ENCODE measurements around the gene UBE2G1.
A peak's percentile ranks its signal among the peaks of the same experiment; 100 is the strongest.
"Not testable (repeated sequence)": the region's sequence is repeated elsewhere in the genome, so short reads cannot be mapped to it uniquely, and the experiment has no call there.

UBE2G1 gene

DNA sequence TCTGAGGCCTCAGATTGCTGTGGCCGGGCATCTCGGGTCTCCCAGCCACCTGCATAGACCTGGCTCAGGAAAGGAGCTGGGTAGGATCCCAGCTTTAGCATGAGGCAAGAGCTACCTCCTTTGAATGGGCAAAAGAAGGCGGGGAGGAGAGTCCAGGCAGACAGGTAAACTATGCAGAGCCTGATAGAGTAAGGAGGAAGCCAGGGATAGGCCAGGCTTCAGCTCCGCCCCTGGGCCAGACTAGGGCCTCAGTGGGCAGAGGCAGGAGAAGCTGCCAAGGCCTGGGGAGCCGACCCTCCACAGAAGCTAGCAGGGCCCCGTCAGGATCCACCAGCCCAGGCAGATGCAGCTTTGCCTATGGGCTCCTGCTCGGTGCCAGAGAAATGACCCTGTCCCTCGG, 22.6 kb upstream of the UBE2G1 start:
- Histone ChIP-seq H3K36me3 (ENCODE audit: control insufficient read depth in 4 of 4, insufficient read depth in 4 of 4, low read length in 3 of 4) (no peaks in the 10 kb centered on the region), H3K4me3 (ENCODE audit: control insufficient read depth in 1 of 7, extremely low read depth in 1 of 7, insufficient read depth in 4 of 7, low read depth in 2 of 7, low read length in 6 of 7) (no peak overlapping the region), H3K27me3 (replicated peaks in 2 of 5; ENCODE audit: control insufficient read depth in 4 of 5, insufficient read depth in 5 of 5, low read length in 4 of 5) (no peaks in the 10 kb centered on the region), H3K27ac (ENCODE audit: insufficient read depth in 1 of 2, low read depth in 1 of 2, low read length in 2 of 2, poor library complexity in 1 of 2, severe bottlenecking in 2 of 2) (no peak overlapping the region), H3K9me3 (ENCODE audit: control extremely low read depth in 1 of 5, control insufficient read depth in 4 of 5, insufficient read depth in 2 of 5, low read depth in 1 of 5, low read length in 4 of 5) (no peaks in the 10 kb centered on the region), H3K4me1 (ENCODE audit: control extremely low read depth in 1 of 4, control insufficient read depth in 4 of 4, insufficient read depth in 4 of 4, low read length in 3 of 4) (no peaks in the 10 kb centered on the region)
- CTCF ChIA-PET: interaction anchor here (0.9 kb wide), 1 partner anchor 12 kb away, joined by 3 read pairs; no protein-coding TSS in a partner anchor
- no peak for DNase-seq
- POLR2A ChIA-PET: no interaction called here
- WGBS (ENCODE audit: insufficient coverage): 91% methylated on average over 7 of the region's 8 CpGs

DNA sequence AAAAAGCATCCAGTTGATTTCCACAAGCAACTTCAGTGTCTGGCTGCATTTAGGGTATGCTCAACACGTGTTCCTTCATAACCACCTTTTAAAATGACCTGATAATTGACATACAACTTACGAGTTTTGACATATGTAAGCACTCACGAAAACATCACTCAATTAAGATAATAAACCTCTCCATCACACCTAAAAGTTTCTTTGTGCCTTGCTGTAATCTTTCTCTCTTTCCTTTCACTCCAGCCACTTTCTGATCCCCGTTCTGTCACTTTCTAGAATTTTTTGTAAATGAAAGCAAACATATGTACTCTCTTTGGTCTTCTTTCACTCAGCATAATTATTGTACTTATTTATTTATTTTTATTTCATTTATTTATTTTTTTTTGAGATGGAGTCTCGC, 20.7 kb upstream of the UBE2G1 start:
- DNase-seq: no peak
- ChIA-PET POLR2A (no interaction called here), CTCF (no interaction called here)
- H3K27ac ChIP-seq (ENCODE audit: insufficient read depth in 1 of 2, low read depth in 1 of 2, low read length in 2 of 2, poor library complexity in 1 of 2, severe bottlenecking in 2 of 2): no peak overlapping the region
- H3K9me3 ChIP-seq (ENCODE audit: control extremely low read depth in 1 of 5, control insufficient read depth in 4 of 5, insufficient read depth in 2 of 5, low read depth in 1 of 5, low read length in 4 of 5): no peaks in the 10 kb centered on the region
- no peak overlapping the region for H3K4me3 ChIP-seq (ENCODE audit: control insufficient read depth in 1 of 7, extremely low read depth in 1 of 7, insufficient read depth in 4 of 7, low read depth in 2 of 7, low read length in 6 of 7)
- no peaks in the 10 kb centered on the region for H3K36me3 ChIP-seq (ENCODE audit: control insufficient read depth in 4 of 4, insufficient read depth in 4 of 4, low read length in 3 of 4)
- H3K27me3 ChIP-seq (replicated peaks in 2 of 5; ENCODE audit: control insufficient read depth in 4 of 5, insufficient read depth in 5 of 5, low read length in 4 of 5): no peaks in the 10 kb centered on the region
- WGBS (ENCODE audit: insufficient coverage): 100% methylated on average over 2 of the region's 5 CpGs
- no peaks in the 10 kb centered on the region for H3K4me1 ChIP-seq (ENCODE audit: control extremely low read depth in 1 of 4, control insufficient read depth in 4 of 4, insufficient read depth in 4 of 4, low read length in 3 of 4)

DNA sequence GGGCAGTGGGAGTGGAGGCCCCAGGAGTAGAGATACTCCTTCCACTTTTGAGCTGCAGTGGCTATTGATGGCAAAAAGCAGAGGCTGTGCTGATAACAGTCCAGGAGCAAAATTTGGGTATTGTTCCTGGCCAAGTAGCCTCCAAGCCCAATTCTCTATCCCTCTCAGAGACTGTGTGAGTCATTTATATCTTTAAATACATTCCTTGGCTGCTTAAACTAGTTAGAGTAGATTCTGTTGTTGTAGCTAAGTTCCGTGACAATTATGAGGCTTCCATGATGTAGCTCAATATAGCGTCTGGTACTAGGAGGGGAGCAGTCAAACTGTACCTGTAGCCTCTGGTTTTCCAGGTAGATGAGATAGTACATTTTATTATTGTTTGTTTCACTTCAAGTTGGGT, 19.9 kb upstream of the UBE2G1 start:
- no peaks in the 10 kb centered on the region for H3K36me3 ChIP-seq (ENCODE audit: control insufficient read depth in 4 of 4, insufficient read depth in 4 of 4, low read length in 3 of 4)
- DNase-seq: no peak
- 100% methylated on average over 2 of the region's 2 CpGs for WGBS (ENCODE audit: insufficient coverage)
- peaks cover 0 to 5% (median 4%) of the 10 kb centered on the region in 4 experiments for H3K4me1 ChIP-seq (ENCODE audit: control extremely low read depth in 1 of 4, control insufficient read depth in 4 of 4, insufficient read depth in 4 of 4, low read length in 3 of 4)
- no peak overlapping the region for H3K4me3 ChIP-seq (ENCODE audit: control insufficient read depth in 1 of 7, extremely low read depth in 1 of 7, insufficient read depth in 4 of 7, low read depth in 2 of 7, low read length in 6 of 7)
- H3K27ac ChIP-seq (ENCODE audit: insufficient read depth in 1 of 2, low read depth in 1 of 2, low read length in 2 of 2, poor library complexity in 1 of 2, severe bottlenecking in 2 of 2): no peak overlapping the region
- POLR2A ChIA-PET: no interaction called here
- CTCF ChIA-PET: no interaction called here
- H3K9me3 ChIP-seq (ENCODE audit: control extremely low read depth in 1 of 5, control insufficient read depth in 4 of 5, insufficient read depth in 2 of 5, low read depth in 1 of 5, low read length in 4 of 5): no peaks in the 10 kb centered on the region
- H3K27me3 ChIP-seq (replicated peaks in 2 of 5; ENCODE audit: control insufficient read depth in 4 of 5, insufficient read depth in 5 of 5, low read length in 4 of 5): no peaks in the 10 kb centered on the region

DNA sequence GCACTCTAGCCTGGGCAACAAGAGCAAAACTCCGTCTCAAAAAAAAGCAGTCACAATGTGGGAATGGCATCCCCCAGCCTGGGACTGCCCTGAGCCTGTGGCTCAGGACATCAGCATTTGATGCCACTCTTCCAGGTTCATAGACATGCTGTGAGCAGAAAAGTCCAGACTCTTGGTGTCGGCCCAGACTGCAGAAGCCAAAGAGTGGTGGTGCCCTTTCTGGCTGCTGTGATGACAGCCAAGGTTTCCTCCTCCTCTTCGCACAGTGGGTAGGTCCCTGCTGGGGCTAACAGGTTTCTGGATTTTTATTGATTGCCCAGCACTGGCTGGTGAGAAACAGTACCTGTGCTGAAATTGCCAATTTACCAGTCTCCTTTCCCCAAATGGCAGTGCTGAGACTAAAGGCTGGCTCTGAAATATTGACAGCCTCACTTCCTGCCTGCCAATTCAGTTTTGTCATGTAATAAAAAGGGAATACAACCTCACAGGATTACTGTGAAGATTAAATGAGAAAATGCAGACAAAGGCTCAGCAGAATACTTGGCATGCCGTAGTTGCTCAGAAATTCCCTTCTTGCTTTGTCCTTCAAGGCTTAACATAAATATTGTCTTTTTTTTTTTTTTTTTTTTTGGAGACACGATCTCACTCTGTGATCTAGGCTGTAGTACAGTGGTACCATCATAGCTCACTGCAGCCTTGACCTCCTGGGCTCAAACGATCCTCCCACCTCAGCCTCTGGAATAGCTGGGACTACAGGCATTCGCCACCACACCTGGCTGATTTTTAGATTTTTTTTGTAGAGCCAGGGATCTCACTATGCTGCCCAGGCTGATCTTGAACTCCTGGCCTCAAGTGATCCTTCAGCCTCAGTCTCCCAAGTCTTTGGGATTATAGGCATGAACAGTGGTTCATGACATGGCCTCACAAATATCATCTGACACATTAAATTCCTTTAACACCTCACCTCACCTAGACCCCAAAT, 15.5 kb upstream of the UBE2G1 start:
- POLR2A ChIA-PET: no interaction called here

DNA sequence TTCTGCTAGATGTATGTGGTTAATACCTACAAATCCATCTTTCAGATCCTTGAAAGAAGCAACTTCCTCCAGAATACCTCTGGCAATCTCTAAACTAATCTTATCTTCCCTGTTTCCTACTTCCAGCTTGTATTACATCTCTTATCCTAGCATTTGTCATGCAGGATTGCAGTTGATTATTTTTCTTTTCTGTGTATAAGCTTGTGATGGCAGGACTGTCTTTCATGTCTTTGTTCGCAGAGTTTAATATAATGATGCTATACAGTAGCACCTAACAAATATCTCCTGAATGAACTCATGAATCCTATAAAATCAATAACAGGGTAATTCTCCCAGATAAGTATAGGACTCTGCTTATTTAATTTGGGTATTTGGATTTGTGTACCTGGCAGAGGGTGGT, 12.2 kb upstream of the UBE2G1 start:
- H3K27me3 ChIP-seq (replicated peaks in 2 of 5; ENCODE audit: control insufficient read depth in 4 of 5, insufficient read depth in 5 of 5, low read length in 4 of 5): no peaks in the 10 kb centered on the region
- DNase-seq: no peak
- H3K36me3 ChIP-seq (ENCODE audit: control insufficient read depth in 4 of 4, insufficient read depth in 4 of 4, low read length in 3 of 4): no peaks in the 10 kb centered on the region
- H3K4me1 ChIP-seq (ENCODE audit: control extremely low read depth in 1 of 4, control insufficient read depth in 4 of 4, insufficient read depth in 4 of 4, low read length in 3 of 4): peaks cover 0 to 23% (median 9%) of the 10 kb centered on the region in 4 experiments
- WGBS (ENCODE audit: insufficient coverage): no CpG with 5 or more reads among the region's 1 CpG
- H3K4me3 ChIP-seq (ENCODE audit: control insufficient read depth in 1 of 7, extremely low read depth in 1 of 7, insufficient read depth in 4 of 7, low read depth in 2 of 7, low read length in 6 of 7): no peak overlapping the region
- H3K9me3 ChIP-seq (ENCODE audit: control extremely low read depth in 1 of 5, control insufficient read depth in 4 of 5, insufficient read depth in 2 of 5, low read depth in 1 of 5, low read length in 4 of 5): no peaks in the 10 kb centered on the region
- no peak overlapping the region for H3K27ac ChIP-seq (ENCODE audit: insufficient read depth in 1 of 2, low read depth in 1 of 2, low read length in 2 of 2, poor library complexity in 1 of 2, severe bottlenecking in 2 of 2)
- ChIA-PET POLR2A (no interaction called here), CTCF (interaction anchor here (0.6 to 1.2 kb wide), 2 partner anchors 27 to 369 kb away, joined by 3 read pairs; no protein-coding TSS in a partner anchor)

More for the DNA sequence above, 15.5 kb upstream of the UBE2G1 start:
- Histone ChIP-seq H3K27ac (ENCODE audit: insufficient read depth in 1 of 2, low read depth in 1 of 2, low read length in 2 of 2, poor library complexity in 1 of 2, severe bottlenecking in 2 of 2) (no peak overlapping the region), H3K4me3 (ENCODE audit: control insufficient read depth in 1 of 7, extremely low read depth in 1 of 7, insufficient read depth in 4 of 7, low read depth in 2 of 7, low read length in 6 of 7) (no peak overlapping the region), H3K36me3 (ENCODE audit: control insufficient read depth in 4 of 4, insufficient read depth in 4 of 4, low read length in 3 of 4) (no peaks in the 10 kb centered on the region), H3K27me3 (replicated peaks in 2 of 5; ENCODE audit: control insufficient read depth in 4 of 5, insufficient read depth in 5 of 5, low read length in 4 of 5) (no peaks in the 10 kb centered on the region), H3K4me1 (ENCODE audit: control extremely low read depth in 1 of 4, control insufficient read depth in 4 of 4, insufficient read depth in 4 of 4, low read length in 3 of 4) (peaks cover 0 to 14% (median 7%) of the 10 kb centered on the region in 4 experiments), H3K9me3 (ENCODE audit: control extremely low read depth in 1 of 5, control insufficient read depth in 4 of 5, insufficient read depth in 2 of 5, low read depth in 1 of 5, low read length in 4 of 5) (no peaks in the 10 kb centered on the region)
- 94% methylated on average over 4 of the region's 7 CpGs for WGBS (ENCODE audit: insufficient coverage)
- CTCF ChIA-PET: interaction anchor here (0.6 kb wide), 1 partner anchor 137 kb away, joined by 3 read pairs; no protein-coding TSS in a partner anchor
- peak in 1 of 3 donors; percentile 18 for DNase-seq

DNA sequence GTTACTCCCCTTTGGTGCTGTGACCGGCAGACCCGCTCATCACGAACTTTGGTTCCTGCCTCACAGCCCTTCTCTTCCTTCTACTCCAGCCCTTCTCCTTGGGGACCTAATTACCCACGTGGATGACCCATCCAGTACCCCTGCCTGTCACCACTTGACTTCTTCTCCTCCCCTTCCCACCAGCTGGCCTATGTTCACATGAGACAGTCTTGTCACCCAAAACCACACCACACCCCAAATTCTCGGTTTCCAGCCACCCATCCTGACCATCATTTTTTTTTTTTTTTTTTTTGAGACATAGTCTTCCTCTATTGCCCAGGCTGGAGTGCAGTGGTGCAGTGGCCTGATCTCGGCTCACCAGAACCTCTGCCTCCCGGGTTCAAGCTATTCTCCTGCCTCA, 10.8 kb upstream of the UBE2G1 start:
- H3K9me3 ChIP-seq (ENCODE audit: control extremely low read depth in 1 of 5, control insufficient read depth in 4 of 5, insufficient read depth in 2 of 5, low read depth in 1 of 5, low read length in 4 of 5); H3K36me3 ChIP-seq (ENCODE audit: control insufficient read depth in 4 of 4, insufficient read depth in 4 of 4, low read length in 3 of 4); H3K27ac ChIP-seq (ENCODE audit: insufficient read depth in 1 of 2, low read depth in 1 of 2, low read length in 2 of 2, poor library complexity in 1 of 2, severe bottlenecking in 2 of 2); POLR2A ChIA-PET; H3K27me3 ChIP-seq (replicated peaks in 2 of 5; ENCODE audit: control insufficient read depth in 4 of 5, insufficient read depth in 5 of 5, low read length in 4 of 5); DNase-seq; H3K4me3 ChIP-seq (ENCODE audit: control insufficient read depth in 1 of 7, extremely low read depth in 1 of 7, insufficient read depth in 4 of 7, low read depth in 2 of 7, low read length in 6 of 7): not testable (repeated sequence)
- 94% methylated on average over 3 of the region's 7 CpGs for WGBS (ENCODE audit: insufficient coverage)
- CTCF ChIA-PET: interaction anchor here (0.6 to 0.7 kb wide), 2 partner anchors 124 to 160 kb away, joined by 3 read pairs; no protein-coding TSS in a partner anchor
- H3K4me1 ChIP-seq (ENCODE audit: control extremely low read depth in 1 of 4, control insufficient read depth in 4 of 4, insufficient read depth in 4 of 4, low read length in 3 of 4): peaks cover 0 to 23% (median 9%) of the 10 kb centered on the region in 4 experiments

DNA sequence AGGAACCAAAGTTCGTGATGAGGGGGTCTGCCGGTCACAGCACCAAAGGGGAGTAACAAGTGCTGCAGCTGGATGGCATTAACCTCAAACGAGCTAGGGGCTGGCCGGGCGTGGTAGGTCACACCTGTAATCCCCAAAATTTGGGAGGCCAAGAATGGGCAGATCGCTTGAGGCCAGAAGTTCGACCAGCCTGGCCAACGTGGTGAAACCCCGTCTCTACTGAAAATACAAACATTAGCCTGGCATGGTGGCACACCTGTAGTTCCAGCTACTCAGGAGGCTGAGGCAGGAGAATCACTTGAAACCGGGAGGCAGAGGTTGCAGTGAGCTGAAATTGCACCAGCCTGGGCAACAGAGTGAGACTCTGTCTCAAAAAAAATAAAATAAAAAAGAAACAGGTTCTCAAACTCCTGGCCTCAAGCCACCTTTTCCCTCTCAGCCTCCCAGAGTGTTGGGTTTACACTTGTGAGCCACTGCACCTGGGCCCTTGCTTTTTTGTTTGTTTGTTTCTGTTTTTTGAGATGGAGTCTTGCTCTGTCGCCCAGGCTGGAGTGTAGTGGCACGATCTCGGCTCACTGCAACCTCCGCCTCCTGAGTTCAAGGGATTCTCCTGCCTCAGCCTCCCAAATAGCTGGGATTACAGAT, 9.4 kb upstream of the UBE2G1 start:
- CTCF ChIA-PET; H3K27me3 ChIP-seq (replicated peaks in 2 of 5; ENCODE audit: control insufficient read depth in 4 of 5, insufficient read depth in 5 of 5, low read length in 4 of 5); H3K9me3 ChIP-seq (ENCODE audit: control extremely low read depth in 1 of 5, control insufficient read depth in 4 of 5, insufficient read depth in 2 of 5, low read depth in 1 of 5, low read length in 4 of 5); H3K4me3 ChIP-seq (ENCODE audit: control insufficient read depth in 1 of 7, extremely low read depth in 1 of 7, insufficient read depth in 4 of 7, low read depth in 2 of 7, low read length in 6 of 7); H3K36me3 ChIP-seq (ENCODE audit: control insufficient read depth in 4 of 4, insufficient read depth in 4 of 4, low read length in 3 of 4); DNase-seq; H3K27ac ChIP-seq (ENCODE audit: insufficient read depth in 1 of 2, low read depth in 1 of 2, low read length in 2 of 2, poor library complexity in 1 of 2, severe bottlenecking in 2 of 2); POLR2A ChIA-PET: not testable (repeated sequence)
- H3K4me1 ChIP-seq (ENCODE audit: control extremely low read depth in 1 of 4, control insufficient read depth in 4 of 4, insufficient read depth in 4 of 4, low read length in 3 of 4): peaks cover 0 to 13% (median 2%) of the 10 kb centered on the region in 4 experiments
- 99% methylated on average over 7 of the region's 14 CpGs for WGBS (ENCODE audit: insufficient coverage)

Data from common myeloid progenitor, CD34-positive (primary cell).